GM12865 (cell line): ENCODE measurements around the gene TNNI3.

Source experiments
- DNase-seq: peaks from one replicate; pipeline ENCODE4 v3.0.0; 2010; ENCODE audit warnings: low read depth
- H3K4me3 ChIP-seq: 2 replicates; pipeline ENCODE4 v1.5.1; 2011; ENCODE audit warnings: mild to moderate bottlenecking, low read depth, low read length, control low read depth
- TF ChIP-seq, protein P1 (sequence below): IDR thresholded peaks from 2 replicates; pipeline ENCODE4 v1.5.1; 2011; ENCODE audit warnings: low read length, control low read depth, low read depth, inconsistent platforms; ENCODE audit not compliant: insufficient read depth; ENCODE audit errors: missing control alignments

Gene TNNI3

DNA sequence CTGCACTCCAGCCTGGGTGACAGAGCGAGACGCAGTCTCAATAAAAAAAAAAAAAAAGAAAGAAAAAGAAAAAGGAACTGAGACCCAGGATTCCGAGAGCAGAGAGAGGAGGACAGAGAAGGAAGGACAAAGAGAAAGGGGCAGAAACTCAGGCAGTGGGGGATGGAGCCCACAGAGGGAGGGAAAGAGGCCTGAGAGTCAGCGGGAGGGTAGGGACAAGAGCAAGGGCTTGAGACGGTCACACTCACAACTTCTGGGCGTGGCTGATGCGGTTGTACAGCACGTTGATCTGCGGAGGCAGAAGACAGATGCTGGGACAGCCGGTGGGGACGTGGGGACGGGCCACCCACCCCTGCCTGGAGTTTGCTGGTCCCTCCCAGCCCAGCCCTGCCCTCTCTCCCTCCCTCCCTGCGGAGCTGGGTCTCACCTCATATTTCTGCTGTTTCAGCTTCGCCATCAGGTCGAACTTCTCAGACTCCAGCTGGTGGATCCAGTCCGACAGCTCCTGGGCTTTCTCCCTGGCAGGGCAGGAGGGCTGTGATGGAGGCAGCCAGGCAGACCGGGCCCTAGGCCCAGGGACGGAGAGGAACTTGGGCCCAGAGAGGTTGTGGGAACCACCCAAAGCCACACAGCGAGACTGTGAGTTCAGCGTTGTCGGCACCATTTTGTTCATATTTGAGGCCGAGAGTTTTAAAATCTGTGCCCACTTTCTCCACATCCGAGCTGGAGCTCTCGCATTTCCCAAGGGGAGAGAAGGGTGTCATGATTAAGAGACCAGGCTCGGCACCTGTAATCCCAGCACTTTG is 23.7 kb downstream of the TNNI3 start:
- peak; percentile 55 for DNase-seq
- TF ChIP-seq, protein P1, sequence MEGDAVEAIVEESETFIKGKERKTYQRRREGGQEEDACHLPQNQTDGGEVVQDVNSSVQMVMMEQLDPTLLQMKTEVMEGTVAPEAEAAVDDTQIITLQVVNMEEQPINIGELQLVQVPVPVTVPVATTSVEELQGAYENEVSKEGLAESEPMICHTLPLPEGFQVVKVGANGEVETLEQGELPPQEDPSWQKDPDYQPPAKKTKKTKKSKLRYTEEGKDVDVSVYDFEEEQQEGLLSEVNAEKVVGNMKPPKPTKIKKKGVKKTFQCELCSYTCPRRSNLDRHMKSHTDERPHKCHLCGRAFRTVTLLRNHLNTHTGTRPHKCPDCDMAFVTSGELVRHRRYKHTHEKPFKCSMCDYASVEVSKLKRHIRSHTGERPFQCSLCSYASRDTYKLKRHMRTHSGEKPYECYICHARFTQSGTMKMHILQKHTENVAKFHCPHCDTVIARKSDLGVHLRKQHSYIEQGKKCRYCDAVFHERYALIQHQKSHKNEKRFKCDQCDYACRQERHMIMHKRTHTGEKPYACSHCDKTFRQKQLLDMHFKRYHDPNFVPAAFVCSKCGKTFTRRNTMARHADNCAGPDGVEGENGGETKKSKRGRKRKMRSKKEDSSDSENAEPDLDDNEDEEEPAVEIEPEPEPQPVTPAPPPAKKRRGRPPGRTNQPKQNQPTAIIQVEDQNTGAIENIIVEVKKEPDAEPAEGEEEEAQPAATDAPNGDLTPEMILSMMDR: no peak
- H3K4me3 ChIP-seq: no peak overlapping the region

DNA sequence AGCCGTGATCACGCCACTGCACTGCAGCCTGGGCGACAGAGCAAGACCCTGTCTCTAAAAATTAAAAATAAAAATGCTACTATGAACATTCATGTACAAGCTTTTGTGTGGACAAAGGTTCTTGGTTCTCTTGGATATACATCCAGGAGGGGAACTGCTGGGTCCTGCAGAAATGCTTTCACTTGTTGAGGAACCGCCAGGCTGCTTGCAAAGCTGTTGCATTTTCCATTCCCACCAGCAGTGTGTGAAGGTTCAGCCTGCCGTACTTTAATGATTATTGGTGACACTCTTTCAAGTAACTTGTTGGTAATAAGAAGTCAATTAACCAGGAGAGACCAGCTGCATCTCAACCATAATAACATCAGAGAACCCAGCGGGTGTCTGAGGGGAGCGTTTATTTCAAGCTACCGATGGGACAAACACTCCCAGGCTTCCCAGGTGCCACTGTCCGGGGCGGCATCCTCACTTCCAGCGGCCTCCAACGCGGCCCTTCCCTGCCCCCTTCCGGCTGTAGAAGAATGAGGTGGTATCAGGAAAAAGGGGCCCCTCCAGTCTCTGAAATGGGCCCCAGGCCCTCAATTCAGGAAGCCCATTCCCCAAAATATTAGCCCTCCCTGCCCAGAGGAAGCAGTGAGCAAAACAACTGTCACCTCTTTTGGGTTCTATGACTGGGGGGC is 24.9 kb downstream of the TNNI3 start:
- TF ChIP-seq, protein P1: peak; percentile 5
- H3K4me3 ChIP-seq: no peak overlapping the region
- DNase-seq: no peak

DNA sequence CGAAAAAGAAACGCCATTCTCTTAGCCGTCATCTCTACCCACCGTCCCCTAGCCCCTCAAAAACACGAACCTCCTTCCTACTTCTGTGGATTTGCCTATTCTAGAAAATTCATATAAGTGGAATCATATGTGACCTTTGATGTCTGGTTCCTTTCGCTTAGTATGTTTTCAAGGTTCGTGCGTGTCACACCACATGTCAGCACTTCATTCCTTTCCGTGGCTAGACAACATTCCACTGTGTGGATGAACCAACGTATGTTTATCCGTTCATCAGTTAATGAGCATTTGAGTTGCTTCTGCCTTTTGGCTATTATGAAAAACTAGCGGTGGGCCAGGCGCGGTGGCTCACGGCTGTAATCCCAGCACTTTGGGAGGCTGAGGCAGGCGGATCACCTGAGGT is 26.1 kb downstream of the TNNI3 start:
- DNase-seq: no peak
- TF ChIP-seq, protein P1: no peak
- no peak overlapping the region for H3K4me3 ChIP-seq

GRCh38 chr19:55119053-55119452 is 38.5 kb downstream of the TNNI3 start:
- TF ChIP-seq, protein P1: no peak
- no peak for DNase-seq
- no peak overlapping the region for H3K4me3 ChIP-seq

- peak; percentile 41 for DNase-seq
- H3K4me3 ChIP-seq: peak overlapping the region; percentile 54
- TF ChIP-seq, protein P1: no peak
Measured at GRCh38 chr19:55118401-55118991, 39.0 kb downstream of the TNNI3 start.

DNA sequence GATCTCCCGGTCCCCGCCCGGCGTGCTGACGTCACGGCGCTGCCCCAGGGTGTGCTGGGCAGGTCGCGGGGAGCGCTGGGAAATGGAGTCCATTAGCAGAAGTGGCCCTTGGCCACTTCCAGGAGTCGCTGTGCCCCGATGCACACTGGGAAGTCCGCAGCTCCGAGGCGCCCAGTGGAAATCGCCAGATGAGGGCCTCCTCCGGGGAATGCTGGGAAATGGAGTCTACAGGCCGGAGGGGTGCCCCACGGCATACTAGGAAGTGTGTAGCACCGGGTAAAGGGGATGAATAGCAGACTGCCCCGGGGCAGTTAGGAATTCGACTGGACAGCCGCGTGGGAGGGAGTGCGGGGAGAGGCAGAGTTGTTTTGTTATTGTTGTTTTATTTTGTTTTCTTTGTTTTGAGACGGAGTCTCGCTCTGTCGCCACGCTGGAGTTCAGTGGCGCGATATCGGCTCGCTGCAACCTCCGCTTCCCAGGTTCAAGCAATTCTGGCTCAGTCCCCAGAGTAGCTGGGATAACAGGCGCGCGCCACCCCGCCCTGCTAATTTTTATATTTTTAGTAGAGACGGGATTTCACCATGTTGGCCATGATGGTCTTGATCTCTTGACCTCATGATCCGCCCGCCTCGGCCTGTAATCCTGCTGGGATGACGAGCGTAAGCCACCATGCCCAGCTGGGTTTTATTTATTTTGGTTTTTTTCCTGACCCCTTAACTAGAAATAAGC is 39.7 kb downstream of the TNNI3 start:
- TF ChIP-seq, protein P1: no peak
- H3K4me3 ChIP-seq: peak overlapping the region; percentile 54
- peak; percentile 99 for DNase-seq
